Uterus (tissue), 2 donors: ENCODE data around the gene RHO.

Experiments used
- POLR2A ChIP-seq, 2 donors: fragments of 450-650 bp; IDR thresholded peaks; one replicate each; pipeline ENCODE4 v1.6.1; 2016; ENCODE audit warnings: antibody characterized with exemption in 2 of 2, mild to moderate bottlenecking in 1 of 2, moderate library complexity in 1 of 2
- TF ChIP-seq, protein P1 (sequence below), 4 experiments: fragments of 200-600 bp in 2 of 4; fragments of 450-650 bp in 2 of 4; sonication (generic) in 2 of 4; IDR thresholded peaks; one replicate each; pipeline ENCODE4 v1.5.1; 2016 to 2019; ENCODE audit warnings: antibody characterized with exemption in 4 of 4, mild to moderate bottlenecking in 2 of 4, moderate library complexity in 1 of 4

DNA sequence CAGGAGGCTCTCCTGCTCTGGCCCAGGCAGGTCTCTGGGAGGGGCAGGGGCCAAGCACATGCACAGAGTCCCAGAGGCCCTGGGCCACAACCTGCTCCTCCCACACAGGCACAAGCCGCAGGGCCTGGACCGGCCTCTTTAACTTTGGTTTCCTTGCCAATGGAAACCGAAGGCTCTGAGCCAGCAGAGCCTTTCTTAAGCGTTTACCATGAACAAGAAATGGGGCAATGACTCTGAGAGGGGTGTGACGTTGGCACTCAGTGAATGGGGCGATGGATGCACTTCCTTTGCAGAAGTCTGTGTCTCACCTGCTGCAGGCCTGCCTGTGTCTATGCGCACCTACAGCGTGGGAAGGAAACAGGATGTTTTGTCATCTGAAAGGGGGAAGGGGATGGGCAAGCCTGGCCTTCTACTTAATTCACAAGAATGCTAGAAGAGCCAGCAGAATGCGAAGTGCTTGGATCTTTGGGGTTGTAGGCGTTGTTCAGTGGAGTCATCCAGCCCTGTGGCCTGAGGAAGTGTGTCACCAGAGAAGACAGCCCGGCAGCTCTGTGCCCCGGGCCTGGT lies 46.6 kb upstream of the RHO start:
- TF ChIP-seq, protein P1, sequence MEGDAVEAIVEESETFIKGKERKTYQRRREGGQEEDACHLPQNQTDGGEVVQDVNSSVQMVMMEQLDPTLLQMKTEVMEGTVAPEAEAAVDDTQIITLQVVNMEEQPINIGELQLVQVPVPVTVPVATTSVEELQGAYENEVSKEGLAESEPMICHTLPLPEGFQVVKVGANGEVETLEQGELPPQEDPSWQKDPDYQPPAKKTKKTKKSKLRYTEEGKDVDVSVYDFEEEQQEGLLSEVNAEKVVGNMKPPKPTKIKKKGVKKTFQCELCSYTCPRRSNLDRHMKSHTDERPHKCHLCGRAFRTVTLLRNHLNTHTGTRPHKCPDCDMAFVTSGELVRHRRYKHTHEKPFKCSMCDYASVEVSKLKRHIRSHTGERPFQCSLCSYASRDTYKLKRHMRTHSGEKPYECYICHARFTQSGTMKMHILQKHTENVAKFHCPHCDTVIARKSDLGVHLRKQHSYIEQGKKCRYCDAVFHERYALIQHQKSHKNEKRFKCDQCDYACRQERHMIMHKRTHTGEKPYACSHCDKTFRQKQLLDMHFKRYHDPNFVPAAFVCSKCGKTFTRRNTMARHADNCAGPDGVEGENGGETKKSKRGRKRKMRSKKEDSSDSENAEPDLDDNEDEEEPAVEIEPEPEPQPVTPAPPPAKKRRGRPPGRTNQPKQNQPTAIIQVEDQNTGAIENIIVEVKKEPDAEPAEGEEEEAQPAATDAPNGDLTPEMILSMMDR (IDR thresholded peaks at IDR 0.05): no peak
- no peak for TF ChIP-seq POLR2A (IDR thresholded peaks at IDR 0.05)
